K562 (cell line): ENCODE data around the gene TTC28.

Experiments
- ARNT ChIP-seq, 2 experiments: fragments of 450-650 bp; IDR thresholded peaks; 2 replicates each; pipeline ENCODE4 v1.6.1; 2016; ENCODE audit warnings: mild to moderate bottlenecking in 1 of 2
- CHD1 ChIP-seq: fragments of 200-600 bp; sonication (generic); IDR thresholded peaks from one replicate; pipeline ENCODE4 v1.6.1; 2012; ENCODE audit warnings: mild to moderate bottlenecking, moderate library complexity, low read length, inconsistent platforms
- JUND ChIP-seq, 2 experiments: IDR thresholded peaks; 2 replicates in 1 of 2; 3 replicates in 1 of 2; pipeline ENCODE4 v1.6.1; 2011; ENCODE audit warnings: borderline replicate concordance in 2 of 2, low read depth in 2 of 2, low read length in 2 of 2, improper control_type of control experiment in 1 of 2, missing biosample characterization in 1 of 2, missing genetic modification characterization in 1 of 2, missing genetic modification reagents in 1 of 2
- OTX1 ChIP-seq: fragments of 450-650 bp; formaldehyde crosslinking; IDR thresholded peaks from 2 replicates; pipeline ENCODE4 v1.4.0; 2022; ENCODE audit warnings: mild to moderate bottlenecking
- POLR2A ChIP-seq: fragments of 450-650 bp; conservative IDR thresholded peaks from 2 replicates; pipeline ENCODE4 v1.6.1; 2016
- POU5F1 ChIP-seq: fragments of 150-350 bp; IDR thresholded peaks from 2 replicates; pipeline ENCODE4 v1.6.1; 2014; ENCODE audit warnings: borderline replicate concordance, low read length, low read depth, mild to moderate bottlenecking; ENCODE audit not compliant: partially characterized antibody
- ZNF639 ChIP-seq, 2 experiments: fragments of 200-800 bp in 1 of 2; sonication (Bioruptor generic) in 1 of 2; sonication (generic) in 1 of 2; formaldehyde crosslinking in 1 of 2; IDR thresholded peaks in 1 of 2; conservative IDR thresholded peaks in 1 of 2; 2 replicates each; pipeline versions ENCODE4 v1.5.0 to v1.6.1; 2016 to 2020; ENCODE audit warnings: missing compliant biosample characterization in 1 of 2, missing genetic modification characterization in 1 of 2, missing genetic modification reagents in 1 of 2
- ZNF75A ChIP-seq: fragments of 450-650 bp; formaldehyde crosslinking; IDR thresholded peaks from 2 replicates; pipeline ENCODE4 v1.4.0; 2020; ENCODE audit warnings: mild to moderate bottlenecking
- ZNF766 ChIP-seq: fragments of 200-800 bp; sonication (Bioruptor generic); conservative IDR thresholded peaks from 2 replicates; pipeline ENCODE4 v1.6.1; 2016; ENCODE audit warnings: missing genetic modification characterization, missing compliant biosample characterization

GRCh38 chr22:28498044-28498443 lies 181.6 kb downstream of the TTC28 start:
- no peak for TF ChIP-seq POU5F1
- no peak for TF ChIP-seq ZNF639 (CRISPR knock-in tag; conservative IDR thresholded peaks at IDR 0.05 in 1 of 2, IDR thresholded peaks at IDR 0.05 in 1 of 2)
- no peak for TF ChIP-seq ARNT (IDR thresholded peaks at IDR 0.05)
- no peak for TF ChIP-seq POLR2A
- TF ChIP-seq JUND (IDR thresholded peaks at IDR 0.05; ENCODE audit: borderline replicate concordance, low read depth, low read length), result no peak
- no peak for TF ChIP-seq JUND (tag; IDR thresholded peaks at IDR 0.05; ENCODE audit: borderline replicate concordance, low read depth, low read length)
- no peak for TF ChIP-seq ZNF766 (CRISPR knock-in tag)
- no peak for TF ChIP-seq ZNF75A (CRISPR knock-in tag)
- TF ChIP-seq CHD1, result no peak
- TF ChIP-seq OTX1 (CRISPR knock-in tag), result no peak
